Activated CD4-positive, CD25-positive, alpha-beta regulatory T cell treated with anti-CD3 and anti-CD28 coated beads, Interleukin-2, amount 50 U/mL, for 16 hours (primary cell): Measurements from ENCODE around the gene LBHD2.
A peak's percentile ranks its signal among the peaks of the same experiment; 100 is the strongest.
"Not testable (repeated sequence)": the region's sequence is repeated elsewhere in the genome, so short reads cannot be mapped to it uniquely, and the experiment has no call there.

Experiments used
- DNase-seq: peaks from one replicate; pipeline ENCODE4 v3.0.0-alpha.2; 2020; ENCODE audit warnings: low read depth, low spot score

Gene LBHD2

GRCh38 chr14:103104654-103105452, 20.8 kb downstream of the LBHD2 start:
- peak; percentile 59 for DNase-seq

GRCh38 chr14:103105580-103106150, 21.7 kb downstream of the LBHD2 start:
- DNase-seq: no peak

GRCh38 chr14:103107455-103107854, 23.4 kb downstream of the LBHD2 start:
- DNase-seq: no peak

GRCh38 chr14:103107941-103108748, 24.1 kb downstream of the LBHD2 start:
- DNase-seq: no peak

GRCh38 chr14:103108749-103109207, 24.8 kb downstream of the LBHD2 start:
- DNase-seq: no peak

GRCh38 chr14:103109535-103110441, 25.8 kb downstream of the LBHD2 start:
- DNase-seq: no peak

GRCh38 chr14:103110681-103111231, 26.7 kb downstream of the LBHD2 start:
- DNase-seq: no peak

GRCh38 chr14:103111232-103111868, 27.3 kb downstream of the LBHD2 start:
- DNase-seq: no peak

GRCh38 chr14:103112400-103113243, 28.6 kb downstream of the LBHD2 start:
- no peak for DNase-seq

GRCh38 chr14:103113303-103113702, 29.3 kb downstream of the LBHD2 start:
- no peak for DNase-seq

- no peak for DNase-seq
Observed at GRCh38 chr14:103113774-103114173, 29.8 kb downstream of the LBHD2 start.

GRCh38 chr14:103115086-103115679, 31.2 kb downstream of the LBHD2 start:
- not testable (repeated sequence) for DNase-seq

- no peak for DNase-seq
Observed at GRCh38 chr14:103115845-103116572, 32.0 kb downstream of the LBHD2 start.

- DNase-seq: no peak
Observed at GRCh38 chr14:103116636-103117035, 32.6 kb downstream of the LBHD2 start.

- DNase-seq: not testable (repeated sequence)
Observed at GRCh38 chr14:103117499-103117898, 33.5 kb downstream of the LBHD2 start.

GRCh38 chr14:103118018-103118662, 34.1 kb downstream of the LBHD2 start:
- no peak for DNase-seq

- DNase-seq: no peak
Observed at GRCh38 chr14:103118663-103119404, 34.8 kb downstream of the LBHD2 start.
